Activated CD4-positive, alpha-beta T cell treated with anti-CD3 and anti-CD28 coated beads for 4 hours (primary cell): Measurements from ENCODE around the gene CEP164.

ENCODE experiments used
- DNase-seq, 2 donors: peaks; one replicate each; pipeline ENCODE4 v3.0.0-alpha.2; 2020

CEP164 gene

GRCh38 chr11:117424781-117425180, 97.1 kb downstream of the CEP164 start:
- DNase-seq, result no peak

DNA sequence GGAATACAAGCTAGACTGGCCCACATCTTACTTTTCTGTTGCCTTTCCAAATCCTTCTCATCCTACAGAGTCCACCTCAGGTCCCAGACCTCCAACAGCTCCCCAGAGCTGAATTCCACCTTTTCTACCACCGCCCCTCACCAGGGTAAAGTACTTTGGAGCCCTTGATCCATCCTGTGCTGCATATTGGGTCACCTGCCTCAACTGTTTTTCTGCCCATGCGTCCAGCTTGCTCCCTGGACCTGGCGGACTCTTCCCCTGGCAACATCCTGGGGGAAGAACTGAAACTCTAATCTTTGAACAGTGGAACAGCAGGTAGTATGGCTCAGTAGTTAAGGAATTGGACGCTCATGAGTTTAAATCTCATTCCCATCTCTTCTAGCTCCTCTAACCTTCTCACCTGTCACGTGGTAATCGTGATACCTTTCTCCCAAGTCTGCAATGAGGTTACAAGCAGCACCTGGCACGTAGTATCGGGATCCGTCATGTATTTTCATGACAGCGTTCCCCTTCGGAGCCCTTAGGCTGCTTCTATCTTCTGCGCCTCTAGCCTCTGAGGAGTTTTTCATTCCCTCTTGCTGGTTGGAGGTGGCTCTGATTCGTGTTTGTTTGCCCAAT, 98.1 kb downstream of the CEP164 start:
- no peak for DNase-seq

- peak; percentile 43 to 70 for DNase-seq
Observed at GRCh38 chr11:117426297-117426685, 98.6 kb downstream of the CEP164 start.

DNA sequence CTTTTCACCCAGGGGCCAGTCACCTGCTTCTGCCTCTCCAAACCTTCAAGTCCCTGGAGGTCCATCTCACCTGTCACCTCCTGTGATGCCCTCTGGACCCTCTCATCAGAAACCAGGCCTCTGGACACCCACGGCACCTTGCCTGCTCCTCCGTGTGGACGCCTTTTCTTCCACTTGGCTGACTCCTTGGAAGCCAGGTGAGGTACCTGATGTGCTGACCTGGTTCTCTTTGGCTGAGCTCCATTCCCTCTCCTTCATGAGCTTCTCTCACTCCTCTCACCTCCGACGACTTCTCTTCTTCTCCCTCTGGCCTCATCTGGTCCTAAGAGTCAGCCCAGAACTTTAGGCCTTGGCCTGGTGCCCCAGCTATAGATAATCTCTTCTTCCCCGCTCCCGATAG, 99.3 kb downstream of the CEP164 start:
- DNase-seq, result no peak

DNA sequence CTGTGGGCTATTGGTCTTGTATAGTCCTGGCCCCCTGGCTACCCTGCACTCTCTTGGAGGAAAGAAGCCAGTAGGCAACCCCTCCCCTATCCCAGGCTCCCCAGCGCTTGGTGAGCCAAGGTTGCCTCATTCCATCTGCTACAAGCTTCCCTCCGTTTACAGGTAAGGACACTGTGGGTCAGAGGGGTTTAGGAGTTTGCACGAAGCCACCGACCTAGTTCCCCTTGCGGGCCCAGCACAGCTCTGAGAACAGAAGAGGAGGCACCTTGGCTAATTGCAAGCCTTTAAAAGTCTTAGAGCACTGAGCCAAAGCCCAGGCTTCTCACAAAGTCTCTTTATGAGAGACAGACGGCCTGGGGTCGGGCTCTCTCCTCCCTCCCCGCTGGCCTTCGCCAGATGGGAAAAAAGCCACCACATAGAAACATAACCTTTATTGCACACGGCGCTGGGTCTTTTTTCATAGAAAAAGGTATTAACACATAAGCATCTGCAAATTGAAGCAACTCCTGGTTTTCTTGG, 99.8 kb downstream of the CEP164 start:
- DNase-seq, result no peak

DNA sequence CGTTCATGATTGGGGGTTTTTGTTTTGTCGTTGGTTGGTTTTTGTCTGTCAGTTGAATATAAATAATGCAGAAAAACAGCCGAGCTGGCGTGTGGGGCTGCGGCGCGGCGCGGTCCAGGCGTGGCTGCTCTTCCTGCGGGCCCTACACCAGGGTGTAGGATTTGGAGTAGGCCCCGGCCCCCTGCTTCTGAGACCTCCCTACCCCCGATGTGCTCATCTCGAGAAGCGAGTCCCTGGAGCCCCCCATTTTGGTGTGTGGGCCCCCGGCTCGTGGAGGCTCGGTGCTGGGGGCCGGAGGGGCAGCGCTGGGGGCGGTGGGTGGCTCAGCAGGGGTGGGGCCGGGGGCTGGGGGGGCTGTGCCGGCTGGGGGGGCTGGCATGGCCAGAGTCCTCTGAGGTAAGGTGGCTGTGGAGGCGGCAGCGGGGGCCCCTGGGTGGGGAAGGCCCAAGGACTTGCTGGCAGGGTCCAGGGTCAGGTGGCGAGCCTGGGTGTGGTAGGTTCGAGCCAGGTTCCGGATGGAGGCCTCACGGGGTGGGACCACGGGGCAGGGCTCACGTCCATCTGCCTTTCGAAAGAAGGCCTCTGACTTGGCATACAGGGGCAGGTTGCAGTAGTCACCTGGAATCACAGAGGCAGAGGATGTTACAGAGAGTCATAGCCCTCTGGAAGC, 100.7 kb downstream of the CEP164 start:
- DNase-seq, result no peak

GRCh38 chr11:117428856-117429229, 101.2 kb downstream of the CEP164 start:
- DNase-seq, result no peak

- no peak for DNase-seq
Observed at GRCh38 chr11:117430293-117430955, 102.8 kb downstream of the CEP164 start.

- no peak for DNase-seq
Observed at GRCh38 chr11:117431436-117431835, 103.8 kb downstream of the CEP164 start.

DNA sequence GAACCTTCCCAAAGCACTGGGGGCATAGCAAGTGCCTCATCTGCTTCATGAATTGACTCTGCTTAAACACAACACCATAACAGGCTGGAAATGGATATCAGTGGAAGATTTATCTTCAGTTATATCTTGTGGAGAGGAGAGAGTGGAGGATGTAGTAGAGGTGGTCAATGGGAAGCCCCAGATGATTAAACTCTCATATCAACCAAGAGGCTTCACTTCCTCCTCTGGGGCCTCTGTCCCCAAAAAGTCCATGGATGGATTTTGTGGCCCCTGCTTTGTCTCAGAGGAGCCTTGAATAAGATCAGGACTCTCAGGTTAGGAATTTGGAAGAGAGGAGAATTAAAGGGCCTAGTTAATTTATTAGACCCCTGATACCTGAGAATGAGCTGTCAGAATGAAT, 106.1 kb downstream of the CEP164 start:
- DNase-seq, result no peak

DNA sequence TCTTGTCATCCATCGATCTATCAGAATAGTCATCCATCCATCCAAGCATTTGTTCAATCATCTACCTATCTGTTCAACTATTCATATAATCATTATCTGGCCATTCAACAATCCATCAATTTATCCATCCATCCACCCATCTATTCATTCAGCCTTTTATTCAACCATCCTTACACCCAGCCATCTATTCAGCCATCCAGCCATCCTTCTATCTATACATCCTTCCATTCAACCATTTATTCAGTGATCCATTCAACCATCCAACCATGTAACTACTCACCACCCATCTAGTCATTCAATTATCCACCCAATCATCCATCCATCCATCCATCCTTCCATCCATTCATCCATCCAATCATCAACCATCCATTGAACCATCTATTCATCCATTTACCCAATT, 106.8 kb downstream of the CEP164 start:
- DNase-seq, result no peak

- no peak for DNase-seq
Observed at GRCh38 chr11:117435326-117435725, 107.7 kb downstream of the CEP164 start.

- DNase-seq, result no peak
Observed at GRCh38 chr11:117437041-117437790, 109.6 kb downstream of the CEP164 start.

- DNase-seq, result no peak
Observed at GRCh38 chr11:117437791-117438130, 110.1 kb downstream of the CEP164 start.

DNA sequence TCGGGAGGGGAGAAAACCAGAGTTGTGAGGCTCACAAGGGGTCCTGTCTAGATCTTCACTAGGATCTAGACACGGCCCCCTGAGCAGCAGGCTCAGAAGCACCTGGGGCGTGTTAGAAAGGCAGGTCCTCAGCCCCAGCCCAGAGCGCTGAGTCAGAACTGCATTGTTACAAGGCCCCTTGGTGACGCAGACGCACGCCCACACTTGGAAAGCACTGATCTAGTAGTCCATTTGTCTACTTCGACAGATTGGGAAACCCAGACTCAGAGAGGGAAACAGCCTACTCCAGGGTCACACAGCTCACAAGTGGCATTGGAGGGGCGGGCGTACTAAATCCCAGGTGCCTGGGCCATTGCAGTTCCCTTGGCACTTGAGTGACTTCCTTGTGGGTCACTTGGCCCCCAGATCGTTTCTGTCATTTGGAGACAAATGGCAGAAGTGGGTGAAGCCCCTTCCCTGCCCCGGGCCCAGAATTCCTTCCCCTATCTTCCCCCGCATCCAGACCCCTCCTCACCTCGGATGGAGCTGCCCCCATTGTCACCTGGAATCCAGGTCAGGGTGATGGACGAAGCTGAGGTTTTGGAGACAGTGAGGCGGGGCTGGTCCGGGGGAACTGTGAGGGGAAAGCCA, 110.8 kb downstream of the CEP164 start:
- DNase-seq, result no peak

DNA sequence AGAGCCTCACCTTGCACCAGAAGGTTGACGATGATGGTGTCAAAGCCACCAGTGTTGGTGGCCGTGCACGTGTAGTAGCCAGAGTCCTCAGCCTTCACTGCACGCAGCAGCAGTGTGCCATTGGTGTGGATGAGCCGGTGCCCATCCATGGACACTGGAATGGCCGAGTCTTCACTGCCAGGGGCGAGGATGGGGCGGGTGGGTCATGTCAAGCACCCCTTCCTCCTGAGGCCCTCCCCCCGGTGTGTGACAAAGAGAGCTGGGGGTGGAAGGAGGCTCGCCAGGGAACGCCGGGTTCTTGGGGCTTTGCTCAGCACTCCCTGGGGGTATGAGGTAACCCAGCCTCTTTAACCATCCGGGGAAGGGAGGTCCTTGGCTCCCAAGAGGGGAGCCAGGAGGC, 111.6 kb downstream of the CEP164 start:
- DNase-seq, result no peak

GRCh38 chr11:117440258-117440657, 112.6 kb downstream of the CEP164 start:
- no peak for DNase-seq

GRCh38 chr11:117441146-117441975, 113.7 kb downstream of the CEP164 start:
- no peak for DNase-seq

DNA sequence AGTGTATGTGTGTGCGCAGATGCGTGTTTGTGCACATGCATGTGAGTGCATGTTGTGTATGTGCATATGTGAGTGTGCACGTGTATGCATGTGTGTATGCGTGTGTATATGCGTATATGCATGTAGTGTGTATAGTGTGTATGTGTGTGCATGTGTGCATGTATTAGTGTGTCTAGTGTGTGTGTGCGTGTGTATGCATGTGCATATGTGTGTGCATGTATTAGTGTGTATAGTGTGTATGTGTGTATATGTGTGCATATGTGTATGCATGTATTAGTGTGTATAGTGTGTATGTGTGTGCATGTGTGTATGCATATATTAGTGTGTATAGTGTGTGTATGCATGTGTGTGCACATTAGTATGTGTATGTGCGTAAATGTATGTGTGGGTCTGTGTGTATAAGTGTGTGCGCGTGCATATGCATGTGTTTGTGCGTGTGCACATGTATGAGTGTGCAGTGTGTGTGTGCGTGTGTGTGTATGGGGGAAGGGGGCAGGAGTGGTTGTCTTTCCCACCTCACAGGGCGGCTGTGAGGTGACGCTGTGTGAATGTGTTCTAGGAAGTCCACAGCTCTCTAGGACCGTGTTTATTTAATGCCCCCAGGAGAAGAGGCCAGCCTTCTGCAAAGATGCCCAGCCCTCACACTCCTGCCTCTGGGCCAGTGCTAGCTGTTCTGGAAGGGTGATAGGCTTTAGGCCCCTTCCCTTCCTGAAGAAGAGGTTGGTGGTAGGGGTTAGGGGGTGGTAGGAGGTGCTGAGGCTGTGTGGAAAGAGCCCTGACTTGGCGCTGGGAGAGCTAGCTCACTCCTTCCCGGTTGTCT, 114.6 kb downstream of the CEP164 start:
- DNase-seq, result no peak

DNA sequence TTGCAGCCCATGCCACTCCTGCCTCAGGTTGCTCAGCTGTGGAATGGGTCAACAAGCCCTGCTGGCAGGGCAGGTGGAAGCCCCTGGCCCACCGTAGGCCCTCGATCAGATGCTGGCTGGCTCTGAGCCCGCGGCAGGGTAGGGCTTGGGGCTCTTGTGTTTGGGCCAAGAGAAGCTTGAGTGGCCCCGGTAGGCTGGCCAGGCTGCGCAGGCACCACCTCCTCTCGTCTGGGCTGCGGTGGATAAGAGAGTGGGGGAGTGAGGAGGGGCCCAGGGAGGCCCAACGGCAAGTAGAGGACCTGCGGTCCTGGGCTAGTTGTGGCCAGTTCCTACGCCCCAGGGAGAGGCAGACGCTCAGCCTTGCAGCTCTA, 115.2 kb downstream of the CEP164 start:
- no peak for DNase-seq
